ENCODE data around the gene MAST4.
A peak's percentile ranks its signal among the peaks of the same experiment; 100 is the strongest.

MAST4 gene

GRCh38 chr5:66710557-66711088 lies 114.4 kb downstream of the MAST4 start:
- Histone ChIP-seq H3K27ac (ENCODE audit: poor library complexity, severe bottlenecking) (no peak overlapping the region), H3K36me3 (ENCODE audit: low read depth) (no peaks in the 10 kb centered on the region), H3K4me1 (ENCODE audit: insufficient read depth, poor library complexity, severe bottlenecking) (no peaks in the 10 kb centered on the region), H3K27me3 (ENCODE audit: insufficient read depth, poor library complexity, severe bottlenecking) (peaks cover 6% of the 10 kb centered on the region), H3K9me3 (ENCODE audit: severe bottlenecking) (no peaks in the 10 kb centered on the region), H3K4me3 (ENCODE audit: severe bottlenecking) (no peak overlapping the region)
- DNase-seq (ENCODE audit: low spot score) (no peak), ATAC-seq (ENCODE audit: low read depth) (no peak)
- TF ChIP-seq, protein P1, sequence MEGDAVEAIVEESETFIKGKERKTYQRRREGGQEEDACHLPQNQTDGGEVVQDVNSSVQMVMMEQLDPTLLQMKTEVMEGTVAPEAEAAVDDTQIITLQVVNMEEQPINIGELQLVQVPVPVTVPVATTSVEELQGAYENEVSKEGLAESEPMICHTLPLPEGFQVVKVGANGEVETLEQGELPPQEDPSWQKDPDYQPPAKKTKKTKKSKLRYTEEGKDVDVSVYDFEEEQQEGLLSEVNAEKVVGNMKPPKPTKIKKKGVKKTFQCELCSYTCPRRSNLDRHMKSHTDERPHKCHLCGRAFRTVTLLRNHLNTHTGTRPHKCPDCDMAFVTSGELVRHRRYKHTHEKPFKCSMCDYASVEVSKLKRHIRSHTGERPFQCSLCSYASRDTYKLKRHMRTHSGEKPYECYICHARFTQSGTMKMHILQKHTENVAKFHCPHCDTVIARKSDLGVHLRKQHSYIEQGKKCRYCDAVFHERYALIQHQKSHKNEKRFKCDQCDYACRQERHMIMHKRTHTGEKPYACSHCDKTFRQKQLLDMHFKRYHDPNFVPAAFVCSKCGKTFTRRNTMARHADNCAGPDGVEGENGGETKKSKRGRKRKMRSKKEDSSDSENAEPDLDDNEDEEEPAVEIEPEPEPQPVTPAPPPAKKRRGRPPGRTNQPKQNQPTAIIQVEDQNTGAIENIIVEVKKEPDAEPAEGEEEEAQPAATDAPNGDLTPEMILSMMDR (IDR thresholded peaks at IDR 0.05; ENCODE audit: poor library complexity, severe bottlenecking): no peak

DNA sequence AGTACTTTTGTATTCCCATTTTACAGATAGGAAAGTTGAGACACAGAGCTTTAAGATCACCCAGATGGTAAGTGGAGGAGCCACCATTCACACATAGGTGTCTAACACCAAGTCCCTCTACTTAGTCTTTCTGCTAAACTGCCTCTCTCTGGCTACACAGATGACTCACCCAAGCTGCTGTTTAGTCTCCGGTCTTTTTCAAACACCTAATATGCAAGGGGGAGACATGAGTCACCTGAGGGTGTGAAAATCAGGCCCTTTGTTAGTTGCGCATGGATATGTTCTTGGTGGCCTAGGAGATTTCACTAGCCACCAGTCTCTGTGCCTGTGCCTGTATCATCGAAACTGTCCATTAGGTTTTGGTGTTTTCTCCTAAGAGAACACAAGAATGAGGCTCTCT lies 117.8 kb downstream of the MAST4 start:
- Histone ChIP-seq H3K36me3 (ENCODE audit: low read depth) (no peaks in the 10 kb centered on the region), H3K27ac (ENCODE audit: poor library complexity, severe bottlenecking) (no peak overlapping the region), H3K27me3 (ENCODE audit: insufficient read depth, poor library complexity, severe bottlenecking) (peaks cover 6% of the 10 kb centered on the region), H3K9me3 (ENCODE audit: severe bottlenecking) (no peaks in the 10 kb centered on the region), H3K4me3 (ENCODE audit: severe bottlenecking) (no peak overlapping the region), H3K4me1 (ENCODE audit: insufficient read depth, poor library complexity, severe bottlenecking) (no peaks in the 10 kb centered on the region)
- TF ChIP-seq, protein P1 (IDR thresholded peaks at IDR 0.05; ENCODE audit: poor library complexity, severe bottlenecking): no peak
- ATAC-seq (ENCODE audit: low read depth) (peak; percentile 89), DNase-seq (ENCODE audit: low spot score) (no peak)

DNA sequence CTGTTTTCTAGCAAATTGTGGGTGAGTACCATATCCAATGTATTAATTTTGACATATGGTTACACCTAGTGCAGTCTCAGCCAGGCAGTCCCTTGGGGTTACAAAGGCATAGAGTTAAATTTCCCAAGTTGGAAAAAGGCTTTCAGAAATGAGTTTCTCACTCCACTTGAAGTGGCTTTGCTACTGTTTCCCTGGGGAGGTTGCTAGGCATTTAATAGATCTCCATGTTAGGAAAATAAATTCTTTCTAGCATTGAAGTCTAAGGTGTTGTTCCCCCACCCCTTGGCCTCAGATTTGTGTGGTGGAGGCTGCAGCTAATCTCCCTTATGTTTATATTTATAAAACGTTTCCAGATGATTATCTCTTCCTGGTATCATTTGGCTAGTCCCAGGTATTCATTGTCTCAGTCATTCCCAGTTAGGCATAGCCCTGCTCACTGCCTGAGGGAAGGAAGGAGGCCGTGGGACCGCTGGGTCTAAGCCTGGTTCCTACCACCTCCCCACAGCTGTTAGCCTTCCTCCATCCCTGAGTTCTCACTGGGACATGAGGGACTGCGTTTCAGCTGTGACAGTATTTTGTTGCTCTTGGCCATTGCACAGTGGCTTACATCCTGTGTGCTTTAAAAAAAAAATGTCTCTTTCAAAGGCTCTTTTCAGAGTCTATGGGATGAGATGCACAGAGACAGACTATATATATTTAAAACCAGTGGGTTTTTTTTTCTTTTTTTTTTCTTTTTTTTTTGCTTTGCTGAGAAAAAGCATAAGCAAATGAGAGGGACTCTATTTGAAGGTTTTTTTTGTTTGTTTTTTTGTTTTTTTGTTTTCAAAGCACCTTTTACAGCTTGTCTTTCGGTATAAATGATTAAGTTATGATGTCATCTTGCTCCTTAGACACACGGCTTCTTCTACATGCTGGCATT lies 121.5 kb downstream of the MAST4 start:
- Histone ChIP-seq H3K27me3 (ENCODE audit: insufficient read depth, poor library complexity, severe bottlenecking) (peaks cover 3% of the 10 kb centered on the region), H3K4me1 (ENCODE audit: insufficient read depth, poor library complexity, severe bottlenecking) (no peaks in the 10 kb centered on the region), H3K27ac (ENCODE audit: poor library complexity, severe bottlenecking) (no peak overlapping the region), H3K4me3 (ENCODE audit: severe bottlenecking) (no peak overlapping the region), H3K36me3 (ENCODE audit: low read depth) (no peaks in the 10 kb centered on the region), H3K9me3 (ENCODE audit: severe bottlenecking) (no peaks in the 10 kb centered on the region)
- ATAC-seq (ENCODE audit: low read depth): no peak
- TF ChIP-seq, protein P1 (IDR thresholded peaks at IDR 0.05; ENCODE audit: poor library complexity, severe bottlenecking): no peak
- no peak for DNase-seq (ENCODE audit: low spot score)

GRCh38 chr5:66718374-66719002 lies 122.3 kb downstream of the MAST4 start:
- Histone ChIP-seq H3K27ac (ENCODE audit: poor library complexity, severe bottlenecking) (no peak overlapping the region), H3K27me3 (ENCODE audit: insufficient read depth, poor library complexity, severe bottlenecking) (peaks cover 3% of the 10 kb centered on the region), H3K4me1 (ENCODE audit: insufficient read depth, poor library complexity, severe bottlenecking) (no peaks in the 10 kb centered on the region), H3K4me3 (ENCODE audit: severe bottlenecking) (no peak overlapping the region), H3K9me3 (ENCODE audit: severe bottlenecking) (no peaks in the 10 kb centered on the region), H3K36me3 (ENCODE audit: low read depth) (no peaks in the 10 kb centered on the region)
- TF ChIP-seq, protein P1 (IDR thresholded peaks at IDR 0.05; ENCODE audit: poor library complexity, severe bottlenecking): no peak
- DNase-seq (ENCODE audit: low spot score): no peak
- no peak for ATAC-seq (ENCODE audit: low read depth)

Data from RWPE2 (cell line).